ENCODE data around the gene IFIH1. TPM values are rescaled to one million over a fixed set of nuclear protein-coding genes. Genes with fewer than 3 reads are reported as not detected.

Gene IFIH1
- total and polyA plus RNA-seq, 2 experiments from 2014 or later = 1.7 to 10.1 TPM

- Histone ChIP-seq H3K27me3 (no peaks in the 10 kb centered on the region), H3K4me2 (no peak overlapping the region), H3K9me3 (ENCODE audit: low read depth) (no peaks in the 10 kb centered on the region), H3K4me3 (no peak overlapping the region), H3K36me3 (replicated peaks; ENCODE audit: insufficient read depth, low read depth) (no peaks in the 10 kb centered on the region), H4K20me1 (ENCODE audit: insufficient read depth, poor library complexity, severe bottlenecking) (no peaks in the 10 kb centered on the region), H3K79me2 (no peaks in the 10 kb centered on the region), H3K27ac (no peak overlapping the region), H2AFZ (no peak overlapping the region), H3K4me1 (ENCODE audit: insufficient read depth) (no peaks in the 10 kb centered on the region), H3K9me2 (replicated peaks; ENCODE audit: insufficient read depth) (no peaks in the 10 kb centered on the region)
- WGBS (ENCODE audit: low lambda C conversion rate, missing lambda C conversion rate) = 89% methylated on average over 4 of the region's 4 CpGs
- no peak for TF ChIP-seq EZH2phosphoT487 (IDR thresholded peaks at IDR 0.05; ENCODE audit: low read depth, severe bottlenecking, unreplicated experiment)
- TF ChIP-seq EZH2 (IDR thresholded peaks at IDR 0.05; ENCODE audit: borderline replicate concordance) = no peak
- no peak for TF ChIP-seq CTCF (IDR thresholded peaks at IDR 0.05; ENCODE audit: poor library complexity)
- DNase-seq (ENCODE audit: low spot score) = no peak
Measured at GRCh38 chr2:162258169-162258568, 60.3 kb downstream of the IFIH1 start.

GRCh38 chr2:162257425-162257824, 61.1 kb downstream of the IFIH1 start:
- H3K9me3 ChIP-seq (ENCODE audit: low read depth) = no peaks in the 10 kb centered on the region
- no peaks in the 10 kb centered on the region for H3K9me2 ChIP-seq (replicated peaks; ENCODE audit: insufficient read depth)
- H3K27me3 ChIP-seq = no peaks in the 10 kb centered on the region
- no peak overlapping the region for H3K4me3 ChIP-seq
- no peak overlapping the region for H3K27ac ChIP-seq
- no peak for DNase-seq (ENCODE audit: low spot score)
- no peaks in the 10 kb centered on the region for H4K20me1 ChIP-seq (ENCODE audit: insufficient read depth, poor library complexity, severe bottlenecking)
- no peak overlapping the region for H3K4me2 ChIP-seq
- 48% methylated on average over 1 of the region's 1 CpG for WGBS (ENCODE audit: low lambda C conversion rate, missing lambda C conversion rate)
- no peak for TF ChIP-seq CTCF (IDR thresholded peaks at IDR 0.05; ENCODE audit: poor library complexity)
- no peak for TF ChIP-seq EZH2 (IDR thresholded peaks at IDR 0.05; ENCODE audit: borderline replicate concordance)
- no peak for TF ChIP-seq EZH2phosphoT487 (IDR thresholded peaks at IDR 0.05; ENCODE audit: low read depth, severe bottlenecking, unreplicated experiment)
- no peaks in the 10 kb centered on the region for H3K36me3 ChIP-seq (replicated peaks; ENCODE audit: insufficient read depth, low read depth)
- no peaks in the 10 kb centered on the region for H3K4me1 ChIP-seq (ENCODE audit: insufficient read depth)
- H2AFZ ChIP-seq = no peak overlapping the region
- no peaks in the 10 kb centered on the region for H3K79me2 ChIP-seq

DNA sequence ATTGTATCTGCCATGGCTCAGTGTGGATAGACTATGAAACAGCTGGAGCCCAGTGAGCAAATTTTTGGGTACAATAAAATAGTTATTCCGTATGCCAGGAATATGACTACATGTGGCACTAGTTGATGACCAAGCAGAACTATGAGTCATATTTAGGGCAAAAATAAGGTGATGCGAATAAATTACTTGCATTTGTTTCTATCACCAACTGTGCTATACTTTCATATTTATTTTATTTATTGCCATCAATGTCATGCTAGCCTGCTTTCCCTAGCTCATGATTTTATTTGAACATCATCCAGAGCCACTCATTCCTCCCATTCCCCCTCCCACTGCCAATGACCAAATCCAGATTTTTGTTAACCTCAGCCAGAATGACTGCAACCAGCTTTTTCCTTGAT, 61.9 kb downstream of the IFIH1 start:
- Histone ChIP-seq H3K9me3 (ENCODE audit: low read depth) (no peaks in the 10 kb centered on the region), H3K9me2 (replicated peaks; ENCODE audit: insufficient read depth) (no peaks in the 10 kb centered on the region), H3K4me2 (no peak overlapping the region)

More for the DNA sequence above, 61.9 kb downstream of the IFIH1 start:
- H4K20me1 ChIP-seq (ENCODE audit: insufficient read depth, poor library complexity, severe bottlenecking) = no peaks in the 10 kb centered on the region
- H3K4me1 ChIP-seq (ENCODE audit: insufficient read depth) = no peaks in the 10 kb centered on the region
- no peaks in the 10 kb centered on the region for H3K79me2 ChIP-seq
- H3K27ac ChIP-seq = no peak overlapping the region
- H3K36me3 ChIP-seq (replicated peaks; ENCODE audit: insufficient read depth, low read depth) = no peaks in the 10 kb centered on the region
- H3K27me3 ChIP-seq = no peaks in the 10 kb centered on the region
- DNase-seq (ENCODE audit: low spot score) = no peak
- TF ChIP-seq EZH2 (IDR thresholded peaks at IDR 0.05; ENCODE audit: borderline replicate concordance) (no peak), EZH2phosphoT487 (IDR thresholded peaks at IDR 0.05; ENCODE audit: low read depth, severe bottlenecking, unreplicated experiment) (no peak), CTCF (IDR thresholded peaks at IDR 0.05; ENCODE audit: poor library complexity) (no peak)
- no peak overlapping the region for H3K4me3 ChIP-seq
- 93% methylated on average over 2 of the region's 2 CpGs for WGBS (ENCODE audit: low lambda C conversion rate, missing lambda C conversion rate)
- H2AFZ ChIP-seq = no peak overlapping the region

Measured in hepatocyte (in vitro differentiated cells).